Measurements from ENCODE around the gene KRT9.
"Not testable (repeated sequence)": the region's sequence is repeated elsewhere in the genome, so short reads cannot be mapped to it uniquely, and the experiment has no call there.

KRT9 gene

DNA sequence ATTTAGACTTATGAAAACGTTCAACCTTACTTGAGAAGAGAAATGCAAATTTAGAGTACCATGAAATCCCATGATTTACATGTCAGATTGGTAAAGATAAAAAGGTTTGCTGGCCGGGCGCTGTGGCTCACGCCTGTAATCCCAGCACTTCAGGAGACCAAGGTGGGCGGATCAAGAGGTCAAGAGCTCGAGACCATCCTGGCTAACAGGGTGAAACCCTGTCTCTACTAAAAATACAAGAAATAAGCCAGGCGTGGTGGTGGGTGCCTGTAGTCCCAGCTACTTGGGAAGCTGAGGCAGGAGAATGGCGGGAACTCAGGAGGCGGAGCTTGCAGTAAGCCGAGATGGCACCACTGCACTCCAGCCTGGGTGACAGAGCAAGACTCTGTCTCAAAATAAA is 29.1 kb downstream of the KRT9 start:
- not testable (repeated sequence) for DNase-seq

DNA sequence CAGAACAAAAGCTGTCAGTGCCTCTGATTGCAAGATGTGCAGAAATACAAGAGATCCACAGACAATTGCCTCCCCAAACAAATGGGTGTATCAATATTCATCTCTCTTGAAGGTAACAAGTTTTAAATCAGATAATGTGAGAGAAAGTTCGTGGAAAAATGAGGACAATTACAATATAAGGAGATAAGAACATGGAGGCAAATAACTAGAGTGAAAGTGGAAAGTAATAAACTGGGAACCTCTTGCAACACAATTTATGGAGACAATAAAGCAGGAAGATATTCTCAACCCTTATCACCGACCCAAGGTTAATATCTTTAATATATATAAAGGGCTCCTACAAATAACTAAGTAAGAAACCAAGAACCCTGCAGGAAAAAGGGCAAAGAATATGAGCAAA is 29.5 kb downstream of the KRT9 start:
- DNase-seq = no peak

DNA sequence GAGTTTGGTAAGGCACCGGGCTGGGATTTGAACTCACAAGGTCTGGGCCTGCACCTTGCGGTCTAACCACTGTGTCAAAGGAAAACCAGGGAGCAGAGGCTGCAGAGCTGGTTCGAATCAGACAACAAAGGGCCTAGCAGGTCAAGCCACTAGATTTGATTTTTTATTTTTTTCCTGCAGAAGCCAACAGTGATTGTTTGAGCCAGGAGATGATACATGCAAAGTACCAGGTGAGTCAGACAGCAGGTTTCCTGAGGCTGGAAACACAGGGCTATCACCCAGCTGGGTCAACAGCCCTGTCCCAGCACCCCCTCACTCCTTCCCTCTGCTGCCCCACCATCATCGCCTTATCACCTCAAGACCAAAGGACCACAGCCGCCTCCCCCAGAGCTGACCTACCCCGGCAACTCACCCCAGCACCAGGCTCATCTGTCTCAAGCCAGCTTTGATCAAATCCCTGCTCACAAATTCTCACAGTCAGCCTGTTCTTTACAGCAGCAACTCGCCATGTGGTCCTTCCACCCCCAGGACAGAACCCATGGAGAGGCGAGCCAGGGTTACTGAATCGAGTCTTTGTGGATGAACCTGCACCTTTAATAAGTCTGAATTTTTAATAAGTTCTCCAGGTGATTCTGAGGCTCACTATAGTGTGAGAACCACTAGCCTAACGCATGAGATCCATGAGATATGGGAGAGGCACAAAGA is 30.8 kb downstream of the KRT9 start:
- DNase-seq = no peak

DNA sequence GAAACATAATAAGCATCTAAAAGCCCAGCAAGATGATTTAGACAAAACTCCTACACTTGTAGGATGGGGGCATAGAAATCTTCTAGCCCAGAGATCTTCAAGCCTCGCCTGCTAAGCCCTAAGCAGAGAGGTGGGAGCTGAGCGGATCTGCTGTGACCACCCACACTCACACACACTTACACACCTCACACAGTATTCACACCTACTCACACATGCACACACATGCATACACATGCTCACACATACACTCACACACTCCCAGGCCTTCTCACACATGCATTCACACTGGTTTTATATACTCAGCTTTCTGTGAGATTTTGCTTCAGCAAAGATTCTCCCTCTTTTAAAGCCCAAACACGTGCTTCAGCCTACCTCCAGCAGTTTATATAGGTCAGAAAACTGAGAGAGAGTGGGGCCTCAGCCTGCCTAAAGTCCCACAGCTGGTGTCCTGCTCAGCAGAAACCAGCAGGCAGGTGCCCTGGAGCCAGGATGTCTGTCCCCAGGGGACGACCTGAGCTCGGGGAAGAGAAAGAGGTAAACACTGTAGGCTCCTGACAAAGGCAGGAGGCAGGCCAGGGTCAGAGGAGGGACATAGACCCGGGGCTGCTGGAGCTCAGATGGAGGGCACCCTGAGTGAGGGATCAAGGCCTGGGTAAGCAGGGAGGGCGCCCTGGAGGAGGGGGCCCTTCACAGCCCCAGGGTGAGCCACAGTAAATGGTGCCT is 31.7 kb downstream of the KRT9 start:
- no peak for DNase-seq

DNA sequence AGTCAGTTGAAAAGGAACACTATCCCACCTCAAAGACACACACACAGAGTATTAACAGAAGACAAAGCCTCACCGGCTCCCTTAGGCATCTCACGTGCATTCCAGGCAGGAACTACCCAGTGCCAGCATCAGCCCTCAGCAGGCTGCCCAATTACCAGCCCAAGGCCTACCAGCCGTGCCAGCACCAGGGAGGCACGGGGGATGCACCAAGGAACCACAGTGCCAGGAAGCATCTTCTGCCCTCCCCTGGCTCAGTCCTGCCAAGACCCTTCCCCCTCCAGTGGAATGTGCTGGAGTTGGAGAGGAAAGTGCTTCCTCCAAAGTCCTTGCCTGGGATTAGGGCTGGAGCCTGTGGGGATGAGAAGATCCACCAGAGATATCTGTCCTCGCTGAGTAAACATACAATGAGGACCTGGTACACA is 32.8 kb downstream of the KRT9 start:
- no peak for DNase-seq

DNA sequence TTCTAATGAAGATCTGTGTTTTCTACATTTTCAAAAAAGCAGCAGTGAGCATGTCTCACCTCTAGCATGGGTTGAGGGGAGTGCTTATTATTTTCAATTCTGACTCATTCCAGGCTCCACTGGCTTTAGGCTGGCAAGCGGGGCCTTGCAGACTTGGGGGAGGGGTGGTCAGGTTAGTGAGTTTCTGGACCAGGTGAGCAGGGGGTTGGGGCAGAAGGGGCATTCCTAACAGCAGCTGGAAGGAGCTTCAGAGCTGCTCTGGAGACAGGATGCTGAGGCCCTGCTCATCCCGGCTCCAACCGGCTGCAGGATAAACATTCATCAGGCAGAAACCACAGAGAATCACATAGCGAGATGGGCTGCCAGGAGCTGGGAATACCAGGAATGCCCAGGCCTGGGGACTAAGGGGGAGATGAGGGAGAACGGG is 33.3 kb downstream of the KRT9 start:
- no peak for DNase-seq

DNA sequence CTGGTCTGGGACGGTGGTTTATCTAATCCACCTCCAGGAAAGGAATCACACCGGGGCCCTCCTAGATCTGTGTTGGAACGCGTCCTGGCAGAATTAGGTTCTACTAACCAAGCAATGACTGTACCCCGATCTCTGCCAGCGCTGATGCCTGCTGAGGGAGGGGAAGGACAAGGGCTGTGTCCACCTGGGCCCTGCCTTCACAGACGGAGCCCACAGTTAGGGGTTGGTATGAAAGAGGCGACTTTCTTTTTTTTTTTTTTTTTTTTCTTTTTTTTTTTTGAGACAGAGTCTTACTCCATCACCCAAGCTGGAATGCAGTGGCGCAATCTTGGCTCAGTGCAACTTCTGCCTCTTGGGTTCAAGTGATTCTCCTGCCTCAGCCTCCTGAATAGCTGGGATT is 33.9 kb downstream of the KRT9 start:
- DNase-seq = no peak

DNA sequence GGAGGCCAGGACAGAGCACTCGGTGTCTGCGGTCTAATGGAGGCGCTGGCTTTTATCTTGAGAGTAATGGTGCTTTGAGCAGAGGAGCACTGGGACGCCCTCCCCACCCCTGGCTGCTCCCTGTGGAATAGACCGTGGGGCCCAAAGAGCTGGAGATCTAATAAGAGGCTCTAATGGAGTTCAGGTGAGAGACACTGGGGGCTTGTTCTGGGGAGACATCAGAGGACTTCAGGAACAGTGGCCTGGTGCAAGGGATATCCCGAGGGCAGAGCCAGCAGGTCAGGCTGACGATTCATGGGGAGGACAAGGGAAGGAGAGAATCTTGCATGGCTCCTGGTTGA is 34.3 kb downstream of the KRT9 start:
- DNase-seq = no peak

DNA sequence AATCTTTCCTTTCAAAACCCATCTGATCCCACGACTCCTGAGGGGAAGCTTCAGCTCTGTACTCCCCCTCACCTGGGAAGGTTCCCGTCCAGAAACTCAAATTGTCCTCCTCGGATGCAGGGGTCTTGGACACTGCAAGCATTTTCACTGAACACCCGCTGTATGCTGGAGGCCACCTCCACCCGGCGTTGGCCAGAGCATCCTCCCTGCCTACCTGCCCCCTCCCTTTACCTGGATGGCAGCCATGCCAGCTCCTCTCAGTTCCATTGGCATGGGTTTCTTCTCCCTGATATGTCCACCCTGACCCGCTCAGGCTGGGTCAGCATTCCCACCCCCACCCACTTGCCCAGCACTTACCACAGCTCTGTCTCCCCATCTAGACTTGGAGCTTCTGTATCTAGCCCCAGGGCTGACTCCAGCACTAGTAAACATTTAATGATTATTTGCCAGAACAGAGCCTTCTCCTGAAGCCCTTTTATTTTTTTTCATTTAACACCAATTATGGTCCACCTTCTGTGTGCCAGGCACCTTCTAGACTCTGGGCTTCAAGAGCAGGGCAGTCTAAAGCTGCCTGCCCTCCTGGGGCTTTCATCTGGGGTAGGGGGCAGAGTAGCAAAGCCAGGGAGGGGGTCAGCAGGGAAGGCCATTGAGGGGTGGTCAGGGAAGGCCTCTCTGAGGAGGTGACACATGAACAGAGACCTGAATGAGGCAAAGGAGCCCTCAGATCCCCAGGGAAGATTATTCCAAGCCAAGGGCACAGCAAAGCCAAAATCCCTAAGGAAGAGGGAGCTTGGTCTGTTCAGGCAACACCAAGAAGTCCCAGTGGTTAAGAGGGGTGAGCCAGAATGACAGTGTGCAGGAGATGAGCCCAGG is 34.9 kb downstream of the KRT9 start:
- no peak for DNase-seq

DNA sequence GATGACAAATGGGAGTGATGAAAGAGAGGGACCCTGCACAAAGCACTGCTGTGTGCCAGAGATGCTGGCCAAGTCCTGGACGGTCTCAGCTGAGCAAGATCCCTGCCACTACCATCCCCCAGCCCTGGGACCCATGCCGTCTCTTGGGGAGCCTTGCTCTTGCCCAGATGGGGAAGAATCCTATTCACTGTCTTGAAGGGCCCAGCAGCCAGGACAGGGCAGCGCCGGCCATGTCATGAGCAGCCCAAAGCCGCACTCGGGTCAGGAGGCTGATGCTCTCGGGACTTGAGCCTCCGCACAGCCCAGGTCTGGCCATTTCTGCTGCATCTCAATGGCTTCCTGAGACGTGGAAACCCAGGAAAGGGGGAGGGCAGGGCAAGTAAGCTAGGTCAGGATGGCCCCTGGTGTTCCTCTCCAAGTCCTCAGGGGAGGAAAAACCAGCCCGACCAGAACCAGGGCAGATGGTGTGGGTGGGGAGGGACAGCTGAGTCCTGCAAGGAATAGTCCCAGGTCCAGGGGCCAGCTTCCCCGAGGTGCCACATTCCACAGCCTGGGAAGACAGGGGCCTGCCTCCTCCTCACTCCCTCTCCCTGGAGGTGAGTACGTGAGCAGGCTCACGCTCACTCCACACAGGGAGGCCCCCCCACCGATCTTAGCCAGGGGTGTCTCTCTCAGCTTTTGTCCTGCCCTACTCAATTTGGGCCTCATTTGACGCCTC is 35.9 kb downstream of the KRT9 start:
- no peak for DNase-seq

DNA sequence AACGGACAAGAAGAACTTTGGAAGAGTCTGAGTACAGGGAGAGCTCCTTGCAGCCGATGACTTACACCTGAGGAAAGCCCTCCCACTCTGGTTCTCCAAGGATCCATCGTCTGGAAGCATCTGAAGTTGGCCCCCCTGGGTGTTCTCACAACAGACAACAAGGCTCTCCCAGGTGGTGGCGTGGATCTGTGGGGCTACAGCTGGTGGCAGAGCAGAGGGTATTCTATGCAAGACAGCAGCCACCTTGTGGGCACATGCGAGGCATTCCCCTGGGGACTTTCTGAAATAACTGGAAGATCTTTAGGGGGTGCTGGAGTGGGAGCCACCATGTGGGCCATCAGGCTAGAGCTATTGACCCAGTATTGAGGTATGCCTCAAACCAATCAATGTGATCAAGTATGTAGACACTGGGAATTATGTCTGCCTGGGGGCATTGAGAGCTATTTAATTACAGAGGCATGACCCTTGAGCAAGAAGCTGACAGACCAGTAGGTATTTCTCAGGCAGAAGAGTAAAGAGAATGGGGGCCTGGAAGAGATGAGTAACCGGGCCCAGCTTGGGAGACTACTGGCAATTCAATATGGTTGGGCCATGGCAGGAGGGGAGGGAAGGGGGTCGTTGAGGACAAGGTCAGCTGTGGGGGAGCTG is 36.8 kb downstream of the KRT9 start:
- DNase-seq = no peak

DNA sequence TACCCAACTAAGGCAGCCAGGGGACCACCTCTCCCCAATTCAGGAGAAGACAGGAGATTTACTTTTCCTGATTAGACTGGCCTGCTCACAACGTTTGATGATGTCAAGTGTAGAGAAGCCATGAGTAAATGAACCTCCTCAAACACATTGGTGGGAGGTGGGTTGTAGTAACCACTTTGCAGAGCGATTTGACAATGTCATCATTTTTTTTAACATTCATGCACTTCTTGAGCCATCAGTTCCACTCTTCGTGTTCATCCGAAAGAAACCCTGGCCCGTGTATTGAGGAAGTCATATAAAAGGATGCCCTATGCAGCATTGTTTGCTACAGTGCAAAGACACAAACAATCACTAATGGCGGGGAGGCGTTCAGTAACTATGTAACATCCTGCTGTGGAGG is 38.2 kb downstream of the KRT9 start:
- no peak for DNase-seq

DNA sequence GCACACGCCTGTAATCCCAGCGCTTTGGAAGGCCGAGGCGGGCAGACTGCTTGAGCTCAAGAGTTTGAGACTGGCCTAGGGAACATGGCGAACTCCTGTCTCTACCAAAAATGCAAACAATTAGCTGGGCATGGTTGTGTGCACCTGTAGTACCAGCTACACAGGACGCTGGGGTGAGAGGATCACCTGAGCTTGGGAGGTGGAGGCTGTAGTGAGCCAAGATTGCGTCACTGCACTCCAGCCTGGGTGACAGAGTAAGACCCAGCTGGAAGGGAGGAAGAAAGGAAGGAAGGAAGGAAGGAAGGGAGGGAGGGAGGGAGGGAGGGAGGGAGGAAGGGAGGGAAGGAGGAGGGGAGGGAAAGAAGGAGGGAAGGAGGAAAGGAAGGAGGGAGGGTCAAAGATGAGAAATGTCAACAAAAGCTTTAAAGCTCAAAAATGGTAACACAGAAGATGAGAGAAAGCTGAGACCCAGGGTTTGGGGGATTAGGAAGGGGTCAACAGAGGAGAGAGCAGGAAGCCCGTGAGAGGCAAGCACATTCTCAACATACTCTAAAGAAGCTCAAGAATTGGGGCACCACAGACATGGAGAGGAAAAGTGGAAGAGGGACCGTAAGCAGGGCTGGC is 38.8 kb downstream of the KRT9 start:
- no peak for DNase-seq

DNA sequence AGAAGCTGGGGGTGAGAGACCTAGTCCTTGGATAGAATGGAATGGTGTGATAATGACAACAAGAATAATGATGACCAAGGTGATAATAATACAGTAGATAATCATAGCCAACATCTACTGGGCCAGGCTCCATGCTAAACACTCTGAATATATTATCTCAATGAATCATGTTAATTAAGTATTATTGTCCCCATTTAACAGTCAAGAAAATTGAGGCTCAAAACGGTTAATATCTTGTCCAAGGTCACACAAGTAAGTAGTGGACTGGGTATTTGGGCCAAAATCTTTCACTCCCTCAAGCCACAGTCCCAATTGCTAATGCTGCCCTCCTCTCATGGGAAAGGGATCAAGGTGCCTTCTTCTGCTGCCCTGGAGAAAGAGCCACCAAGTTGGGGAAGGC is 39.9 kb downstream of the KRT9 start:
- DNase-seq = no peak

DNA sequence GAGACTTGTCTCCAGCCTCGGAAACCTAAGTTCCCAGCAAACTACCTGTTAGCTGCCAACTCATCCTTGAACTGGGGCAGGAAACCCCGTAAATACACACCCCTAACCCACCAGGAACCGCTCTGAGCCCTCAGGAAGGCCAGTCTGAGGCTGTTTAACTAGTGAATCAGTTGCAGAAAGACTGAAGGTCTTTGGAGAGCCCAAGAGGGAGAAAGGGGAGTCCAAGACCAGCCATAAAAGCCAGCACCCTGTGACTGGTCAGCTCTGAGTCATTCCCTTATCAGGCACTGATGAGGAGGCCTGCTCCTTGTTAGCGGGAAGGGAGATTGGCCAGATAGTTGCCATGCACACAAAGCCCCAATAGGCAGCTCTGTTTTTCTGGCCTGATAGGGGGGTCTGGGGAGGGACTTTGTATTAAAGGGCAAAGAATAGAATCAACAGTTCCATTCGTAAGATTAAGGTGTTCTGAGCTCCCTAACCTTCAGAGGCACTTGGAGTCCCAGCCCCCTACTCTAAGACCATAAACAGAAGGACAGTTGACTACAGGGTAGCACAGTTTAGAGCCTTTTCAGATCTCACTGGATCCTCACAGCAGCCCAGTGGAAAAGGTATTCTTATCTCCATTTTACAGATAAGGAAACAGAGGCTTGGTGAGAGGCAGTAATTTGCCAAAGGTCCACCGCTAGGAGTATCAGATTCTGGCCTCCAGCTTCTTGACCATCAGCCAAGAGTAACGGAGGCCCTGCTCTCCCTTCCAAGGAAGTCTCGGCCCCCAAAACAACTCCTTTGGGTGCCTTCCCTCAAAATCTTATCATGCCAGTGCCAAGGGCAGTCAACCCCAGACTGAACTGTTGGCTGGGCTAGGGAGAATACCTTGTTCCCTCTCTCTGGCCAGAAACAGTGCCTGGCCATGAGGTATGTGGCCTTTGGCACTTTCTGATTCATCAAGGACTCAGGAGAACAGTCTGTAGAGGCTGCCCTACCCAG is 41.5 kb downstream of the KRT9 start:
- DNase-seq = no peak

DNA sequence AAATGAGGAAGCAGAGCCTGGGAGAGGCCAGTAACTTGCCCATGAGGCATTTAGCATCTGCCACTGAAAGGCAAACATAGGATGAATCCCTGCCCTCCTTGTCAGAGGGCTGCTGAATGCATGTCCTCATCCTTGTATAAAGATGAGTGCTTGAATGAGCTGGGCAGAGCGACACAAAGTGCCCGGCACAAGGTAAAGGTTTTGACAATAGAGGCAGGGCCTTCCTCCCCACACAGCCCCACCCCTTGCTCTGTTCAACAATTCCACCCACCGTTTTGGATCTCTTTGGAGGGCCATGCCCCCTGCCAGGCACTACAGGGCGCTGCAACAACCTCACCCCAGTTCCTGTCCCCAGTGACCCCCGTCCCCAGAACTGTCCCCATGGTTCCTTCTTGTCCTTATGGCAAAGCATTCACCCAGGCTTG is 42.4 kb downstream of the KRT9 start:
- no peak for DNase-seq

DNA sequence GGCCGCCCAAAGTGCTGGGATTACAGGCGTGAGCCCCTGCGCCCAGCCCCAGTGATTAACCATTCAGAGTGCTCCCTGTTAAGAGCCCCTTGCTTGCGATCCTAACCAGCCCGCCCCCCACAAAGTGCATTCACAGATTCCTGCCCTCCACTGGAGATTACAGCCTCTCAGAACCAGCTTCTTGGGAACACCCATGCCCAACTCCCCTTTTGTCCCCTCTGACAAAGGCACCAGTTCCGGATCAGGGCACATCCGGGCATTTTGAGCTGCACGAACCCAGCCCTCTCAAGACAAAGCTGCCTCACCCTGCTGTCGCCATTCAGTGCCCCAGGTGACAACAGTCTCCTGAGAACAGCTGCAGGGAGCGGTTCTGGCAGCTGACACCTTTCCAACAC is 42.9 kb downstream of the KRT9 start:
- no peak for DNase-seq

DNA sequence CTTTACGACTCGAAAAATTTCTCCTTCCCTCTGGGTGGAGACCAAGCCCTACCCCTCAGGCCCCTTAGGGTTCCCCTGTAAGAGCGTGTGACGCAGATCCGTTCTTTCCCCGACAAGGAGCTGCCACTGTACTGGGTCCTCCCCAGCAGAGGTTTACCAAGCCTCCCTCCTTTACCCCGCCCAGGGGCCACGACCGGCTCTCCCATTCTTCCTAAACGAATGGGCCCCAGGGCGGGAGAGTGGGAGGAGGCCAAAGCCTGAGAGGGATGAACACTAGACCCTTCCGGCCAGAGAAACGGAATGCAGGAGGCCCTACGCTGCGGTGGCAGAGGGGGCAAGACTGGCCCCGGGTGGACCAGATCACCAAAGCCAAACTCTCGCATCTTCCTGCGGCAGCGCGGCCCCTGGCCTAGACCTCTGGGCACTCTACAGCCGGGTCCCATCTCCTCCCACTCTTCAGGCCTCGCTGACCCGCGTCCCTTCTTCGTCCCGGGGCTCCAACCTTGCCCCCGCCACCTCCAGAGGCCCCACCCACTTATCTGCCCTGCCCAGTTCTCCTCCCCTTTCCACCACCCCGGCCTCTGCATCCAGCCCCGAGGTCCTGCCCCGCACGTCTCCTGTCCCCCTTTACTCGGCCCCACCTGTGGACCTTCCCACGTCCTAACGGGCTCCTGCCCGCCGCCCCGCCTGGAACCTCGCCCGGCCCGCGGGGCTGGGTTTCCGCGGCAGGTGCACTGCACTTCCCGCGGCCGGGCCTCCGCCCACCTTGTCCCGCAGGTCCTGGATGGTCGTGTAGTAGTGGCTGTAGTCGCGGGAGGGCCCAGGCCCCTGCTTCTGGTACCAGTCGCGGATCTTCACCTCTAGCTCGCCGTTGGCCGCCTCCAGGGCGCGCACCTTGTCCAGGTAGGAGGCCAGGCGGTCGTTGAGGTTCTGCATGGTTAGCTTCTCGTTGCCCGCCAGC is 44.5 kb downstream of the KRT9 start:
- no peak for DNase-seq

DNA sequence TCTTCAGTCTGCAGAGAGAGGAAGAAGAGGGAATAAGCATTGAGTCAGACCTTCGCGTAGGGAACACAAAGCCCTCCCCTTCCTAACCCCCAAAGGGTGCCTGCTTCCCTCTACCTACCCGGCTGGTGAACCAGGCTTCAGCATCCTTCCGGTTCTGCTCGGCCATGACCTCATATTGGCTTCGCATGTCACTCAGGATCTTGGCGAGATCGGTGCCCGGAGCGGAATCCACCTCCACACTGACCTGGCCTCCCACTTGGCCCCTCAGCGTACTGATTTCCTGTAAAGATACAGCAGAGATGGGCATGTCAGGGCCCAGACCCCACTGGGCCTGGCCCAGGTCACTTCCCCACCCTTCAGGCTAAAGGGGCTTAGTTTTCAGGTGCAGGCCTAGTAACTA is 47.6 kb downstream of the KRT9 start:
- DNase-seq = no peak

DNA sequence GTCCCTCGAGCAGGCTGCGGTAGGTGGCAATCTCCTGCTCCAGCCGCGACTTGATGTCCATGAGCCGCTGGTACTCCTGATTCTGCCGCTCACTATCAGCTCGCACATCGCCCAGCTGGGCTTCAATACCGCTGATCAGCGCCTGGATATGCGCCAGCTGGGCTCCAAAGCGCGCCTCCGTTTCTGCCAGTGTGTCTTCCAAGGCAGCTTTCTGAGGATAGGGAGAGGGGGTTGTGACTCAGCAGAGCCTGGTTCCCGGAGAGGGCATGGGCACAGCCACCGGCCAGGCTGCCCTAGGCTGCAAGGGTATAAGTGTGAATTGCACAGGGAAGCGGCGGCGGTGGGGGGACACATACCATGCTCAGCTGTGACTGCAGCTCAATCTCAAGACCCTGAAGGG is 48.1 kb downstream of the KRT9 start:
- DNase-seq = no peak
